K562 (cell line): Measurements from ENCODE around the gene ZPR1. TPM values are rescaled to one million over a fixed set of nuclear protein-coding genes. Genes with fewer than 3 reads are reported as not detected.

Experiments
- ATAC-seq: fragments of 200-7000 bp; cut with Tn5 transposase; 3 replicates; pipeline ENCODE4 v1.9.1; 2020; ENCODE audit warnings: moderate library complexity
- BruUV-seq: library from RNA; stranded (reverse); fragments of 400-500 nt; replicated peaks from 2 replicates; lab custom pipeline; 2021; lab: Mats Ljungman, UMichigan
- CTCF ChIA-PET: fragments of 300-600 bp; formaldehyde crosslinking; extraction: SDS; loops from one replicate; lab custom pipeline; 2021; ENCODE audit warnings: low intra/inter-chr PET ratio; lab: Yijun Ruan, JAX
- POLR2A ChIA-PET: fragments of 300-600, 350-650 bp; sonication (Branson Sonifier 250); formaldehyde crosslinking; extraction: SDS; loops from one replicate; lab custom pipeline; 2021; ENCODE audit warnings: antibody characterized with exemption, inconsistent platforms; lab: Yijun Ruan, JAX
- DNase-seq, 4 experiments: peaks; one replicate each; pipeline versions ENCODE4 v3.0.0 to v3.0.0-alpha.2; 2011 to 2018; ENCODE audit warnings: low spot score in 3 of 4, mixed read lengths in 3 of 4; ENCODE audit errors: extremely low read depth in 1 of 4
- FAIRE-seq: peaks from 2 replicates; lab custom pipeline; 2011; peaks lifted over from hg19 to GRCh38; lab: Jason Lieb, UNC
- H2AFZ ChIP-seq: 2 replicates; pipeline ENCODE4 v1.6.0; 2011; ENCODE audit warnings: low read depth, low read length, control low read depth, inconsistent platforms
- H3K27ac ChIP-seq: fragments of 200-600 bp; 3 replicates; pipeline ENCODE4 v1.8.0; 2011; ENCODE audit warnings: low read depth, mild to moderate bottlenecking, control low read depth, inconsistent platforms, low read length, moderate library complexity, mixed read lengths; ENCODE audit errors: extremely low read depth
- H3K27me3 ChIP-seq, 2 experiments: fragments of 300-600 bp in 1 of 2; 2 replicates in 1 of 2; 3 replicates in 1 of 2; pipeline versions ENCODE4 v1.6.0 to v1.8.0; 2011; ENCODE audit warnings: inconsistent platforms in 2 of 2, low read length in 2 of 2, mild to moderate bottlenecking in 1 of 2, mixed read lengths in 1 of 2, moderate library complexity in 1 of 2; ENCODE audit not compliant: control insufficient read depth in 2 of 2, insufficient read depth in 2 of 2
- H3K36me3 ChIP-seq: fragments of 300-600 bp; 3 replicates; pipeline ENCODE4 v1.8.0; 2011; ENCODE audit warnings: mild to moderate bottlenecking, low read length, inconsistent platforms; ENCODE audit not compliant: control insufficient read depth, insufficient read depth
- H3K4me1 ChIP-seq, 2 experiments: fragments of 200-600 bp in 1 of 2; replicated peaks in 1 of 2; 2 replicates in 1 of 2; 3 replicates in 1 of 2; pipeline versions ENCODE4 v1.5.1 to v1.8.0; 2011; ENCODE audit warnings: inconsistent platforms in 2 of 2, low read length in 2 of 2, mild to moderate bottlenecking in 1 of 2, mixed read lengths in 1 of 2, moderate library complexity in 1 of 2; ENCODE audit not compliant: control insufficient read depth in 2 of 2, insufficient read depth in 2 of 2
- H3K4me2 ChIP-seq: 2 replicates; pipeline ENCODE4 v1.6.1; 2011; ENCODE audit warnings: low read length, control low read depth, inconsistent platforms, mixed read lengths; ENCODE audit not compliant: insufficient read depth
- H3K4me3 ChIP-seq: fragments of 200-600 bp; sonication (generic), shearing (Covaris generic); 2 replicates; pipeline ENCODE4 v1.5.1; 2016; ENCODE audit warnings: control low read depth, inconsistent platforms
- H3K79me2 ChIP-seq: fragments of 200-600 bp; 3 replicates; pipeline ENCODE4 v1.8.0; 2011; ENCODE audit warnings: low read length, inconsistent platforms; ENCODE audit not compliant: control insufficient read depth, insufficient read depth
- H3K9ac ChIP-seq, 2 experiments: 2 replicates each; pipeline versions ENCODE4 v1.6.0 to v1.6.1; 2011; ENCODE audit warnings: low read depth in 2 of 2, low read length in 2 of 2, control low read depth in 1 of 2, inconsistent platforms in 1 of 2, mild to moderate bottlenecking in 1 of 2, mixed read lengths in 1 of 2; ENCODE audit not compliant: insufficient read depth in 1 of 2
- H3K9me1 ChIP-seq: one replicate; pipeline ENCODE4 v1.6.0; 2011; ENCODE audit warnings: inconsistent platforms, mild to moderate bottlenecking, low read length, moderate library complexity; ENCODE audit not compliant: control insufficient read depth, insufficient read depth
- H3K9me3 ChIP-seq: replicated peaks from 2 replicates; pipeline ENCODE4 v1.5.1; 2011; ENCODE audit warnings: low read depth, low read length, inconsistent platforms; ENCODE audit not compliant: control insufficient read depth, insufficient read depth
- H4K20me1 ChIP-seq: replicated peaks from 2 replicates; pipeline ENCODE4 v1.6.1; 2011; ENCODE audit warnings: low read length, inconsistent platforms, mixed read lengths; ENCODE audit not compliant: control insufficient read depth, insufficient read depth
- BRF1 ChIP-seq: IDR thresholded peaks from 3 replicates; pipeline ENCODE4 v1.6.1; 2011; ENCODE audit warnings: borderline replicate concordance, mild to moderate bottlenecking; ENCODE audit not compliant: insufficient read length; ENCODE audit errors: extremely low read depth
- CEBPB ChIP-seq: fragments of 450-650 bp; IDR thresholded peaks from 2 replicates; pipeline ENCODE4 v1.6.1; 2016; ENCODE audit warnings: missing genetic modification characterization, missing compliant biosample characterization
- CHD2 ChIP-seq: IDR thresholded peaks from 2 replicates; pipeline ENCODE4 v1.6.1; 2011; ENCODE audit warnings: low read depth, low read length
- CREM ChIP-seq: IDR thresholded peaks from 2 replicates; pipeline ENCODE4 v1.6.1; 2014; ENCODE audit warnings: antibody characterized with exemption, low read depth
- NR2C1 ChIP-seq, 2 experiments: fragments of 450-650 bp; IDR thresholded peaks; 2 replicates each; pipeline ENCODE4 v1.6.1; 2017; ENCODE audit warnings: mild to moderate bottlenecking in 2 of 2, antibody characterized with exemption in 1 of 2, inconsistent platforms in 1 of 2, missing compliant biosample characterization in 1 of 2, missing genetic modification characterization in 1 of 2
- SMAD1 ChIP-seq: fragments of 150-350 bp; IDR thresholded peaks from 2 replicates; pipeline ENCODE4 v1.6.1; 2014; ENCODE audit warnings: low read length, low read depth; ENCODE audit not compliant: partially characterized antibody
- ZNF175 ChIP-seq: fragments of 200-800 bp; sonication (Bioruptor generic); IDR thresholded peaks from 2 replicates; pipeline ENCODE4 v1.6.1; 2016; ENCODE audit warnings: low read depth, mild to moderate bottlenecking, missing genetic modification characterization, missing compliant biosample characterization
- ZSCAN29 ChIP-seq: fragments of 450-650 bp; IDR thresholded peaks from 2 replicates; pipeline ENCODE4 v1.6.1; 2017
- WGBS: fragments of 100-300 bp; shearing (Covaris generic); methylation state at CpG from one replicate; pipeline ENCODE4 v1.1.6; 2016; ENCODE audit warnings: low coverage, mixed read lengths; ENCODE audit not compliant: insufficient coverage; ENCODE audit errors: missing lambda C conversion rate; 5-methylcytosine and 5-hydroxymethylcytosine counted together
- in situ Hi-C: fragments of 300-500 bp; cut with MboI; formaldehyde crosslinking; loops from 4 replicates; pipeline ENCODE4 v1.15.0; 2018; ENCODE audit warnings: inconsistent platforms, mixed read lengths
- intact Hi-C: fragments of 100-400 bp; cut with micrococcal nuclease; formaldehyde crosslinking; loops from 2 replicates; pipeline ENCODE4 v1.14.2; 2022
- polyA plus RNA-seq, 8 experiments: library from polyadenylated mRNA; depleted of rRNA in 4 of 8; stranded (reverse) in 5 of 8; unstranded in 3 of 8; fragments of >200 nt; fragmentation: Nextera tagmentation in 2 of 8; fragmentation: Illumina TruSeq in 1 of 8; extraction: Ambion mirVana in 2 of 8; extraction: Trizol in 1 of 8; gene quantifications; 2 replicates each; pipeline versions ENCODE4 v1.2.1 to v1.2.3, GENCODE V29; 2011 to 2014; ENCODE audit warnings: inconsistent platforms in 1 of 8, missing spikeins in 1 of 8
- total RNA-seq, 7 experiments: library from RNA; depleted of rRNA in 6 of 7; stranded (reverse); fragments of >200 nt in 6 of 7; fragmentation: Illumina TruSeq in 2 of 7; extraction: Trizol in 2 of 7; gene quantifications; 2 replicates each; pipeline versions ENCODE4 v1.2.1 to v1.2.3, GENCODE V29; 2011 to 2021; ENCODE audit warnings: low replicate concordance in 1 of 7
- TF ChIP-seq, protein P1 (sequence below): fragments of 450-650 bp; formaldehyde crosslinking; IDR thresholded peaks from 2 replicates; pipeline ENCODE4 v1.4.0; 2022; ENCODE audit warnings: missing genetic modification characterization

Gene ZPR1
- total and polyA plus RNA-seq, 9 of the 15 experiments (the other 6 are each of a cell fraction or from before 2014, with no cell fraction given) = 13.0 to 120 (median 83.8) TPM

GRCh38 chr11:116814502-116814901 lies 26.7 kb upstream of the ZPR1 start:
- no peak overlapping the region for H3K4me3 ChIP-seq
- H4K20me1 ChIP-seq = no peaks in the 10 kb centered on the region
- ChIA-PET CTCF (no interaction called here), POLR2A (interaction anchor here (1.2 kb wide), 1 partner anchor 9 kb away, joined by 4 read pairs; no protein-coding TSS in a partner anchor)
- no peaks in the 10 kb centered on the region; a peak in 1 of 5 replicates for H3K27me3 ChIP-seq
- intact Hi-C loops = no loop called here
- H3K9me1 ChIP-seq = no peaks in the 10 kb centered on the region
- no TSS peak for BruUV-seq
- ATAC-seq (no peak), FAIRE-seq (no peak), DNase-seq (no peak)
- H3K9ac ChIP-seq = no peak overlapping the region
- no peaks in the 10 kb centered on the region for H3K36me3 ChIP-seq
- 40% methylated on average over 6 of the region's 6 CpGs for WGBS
- H2AFZ ChIP-seq = 0 out of 2 replicates have a peak overlapping the region, but pooled peaks have one; percentile 33
- in situ Hi-C loops = no loop called here
- no peaks in the 10 kb centered on the region for H3K79me2 ChIP-seq
- H3K27ac ChIP-seq = no peak overlapping the region
- H3K4me2 ChIP-seq = no peak overlapping the region
- H3K9me3 ChIP-seq = no peaks in the 10 kb centered on the region
- TF ChIP-seq BRF1 = no peak
- peak; percentile 11; the same call in 1 of the 2 replicates for TF ChIP-seq CEBPB (tag)
- H3K4me1 ChIP-seq = peaks cover 3 to 7% of the 10 kb centered on the region in 2 experiments; a peak in 3 of 5 replicates

GRCh38 chr11:116813781-116814471 lies 26.1 kb upstream of the ZPR1 start:
- Histone ChIP-seq H3K9me1 (no peaks in the 10 kb centered on the region), H3K36me3 (no peaks in the 10 kb centered on the region), H3K79me2 (no peaks in the 10 kb centered on the region), H3K4me1 (peaks cover 3 to 7% of the 10 kb centered on the region in 2 experiments; a peak in 3 of 5 replicates), H3K4me2 (no peak overlapping the region; the same call in 1 of the 2 replicates), H3K4me3 (no peak overlapping the region), H3K27me3 (peaks cover 0 to under 1% of the 10 kb centered on the region in 2 experiments; a peak in 3 of 5 replicates), H4K20me1 (no peaks in the 10 kb centered on the region), H3K9ac (0 out of 4 replicates have a peak overlapping the region, but pooled peaks of 1 of the 2 experiments have one; percentile 14), H3K27ac (no peak overlapping the region), H3K9me3 (no peaks in the 10 kb centered on the region), H2AFZ (peak overlapping the region; percentile 59)
- FAIRE-seq = no peak
- DNase-seq = no peak
- ChIA-PET CTCF (no interaction called here), POLR2A (interaction anchor here (0.6 to 1.2 kb wide), 3 partner anchors 9 to 81 kb away, joined by 3 to 4 read pairs (median 4); no protein-coding TSS in a partner anchor)
- BruUV-seq = no TSS peak
- in situ Hi-C loops = no loop called here
- 26% methylated on average over 5 of the region's 5 CpGs for WGBS
- intact Hi-C loops = no loop called here
- TF ChIP-seq CHD2 (no peak), ZSCAN29 (no peak), ZNF175 (CRISPR knock-in tag) (no peak), SMAD1 (no peak), CREM (0 out of 2 replicates have a peak, but pooled peaks have one; percentile 1), NR2C1 (IDR thresholded peaks at IDR 0.05) (peak; percentile 60), NR2C1 (tag; IDR thresholded peaks at IDR 0.05) (peak; percentile 63)
- TF ChIP-seq, protein P1, sequence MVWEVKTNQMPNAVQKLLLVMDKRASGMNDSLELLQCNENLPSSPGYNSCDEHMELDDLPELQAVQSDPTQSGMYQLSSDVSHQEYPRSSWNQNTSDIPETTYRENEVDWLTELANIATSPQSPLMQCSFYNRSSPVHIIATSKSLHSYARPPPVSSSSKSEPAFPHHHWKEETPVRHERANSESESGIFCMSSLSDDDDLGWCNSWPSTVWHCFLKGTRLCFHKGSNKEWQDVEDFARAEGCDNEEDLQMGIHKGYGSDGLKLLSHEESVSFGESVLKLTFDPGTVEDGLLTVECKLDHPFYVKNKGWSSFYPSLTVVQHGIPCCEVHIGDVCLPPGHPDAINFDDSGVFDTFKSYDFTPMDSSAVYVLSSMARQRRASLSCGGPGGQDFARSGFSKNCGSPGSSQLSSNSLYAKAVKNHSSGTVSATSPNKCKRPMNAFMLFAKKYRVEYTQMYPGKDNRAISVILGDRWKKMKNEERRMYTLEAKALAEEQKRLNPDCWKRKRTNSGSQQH (CRISPR knock-in tag) = no peak
- peak; percentile 53 for ATAC-seq
